Astrocyte (in vitro differentiated cells and primary cell): ENCODE results near the gene PAK4. TPM values are rescaled to one million over a fixed set of nuclear protein-coding genes. Genes with fewer than 3 reads are reported as not detected.

Experiments
- DNase-seq: peaks from one replicate; pipeline ENCODE4 v3.0.0-alpha.2; 2010; ENCODE audit warnings: low read depth
- FAIRE-seq: peaks from 2 replicates; lab custom pipeline; 2011; peaks lifted over from hg19 to GRCh38; lab: Jason Lieb, UNC
- H2AFZ ChIP-seq: 2 replicates; pipeline ENCODE4 v1.6.0; 2012; ENCODE audit warnings: low read depth, low read length, inconsistent platforms
- H3K27ac ChIP-seq: 2 replicates; pipeline ENCODE4 v1.5.1; 2011; ENCODE audit warnings: low read depth, low read length, inconsistent platforms
- H3K27me3 ChIP-seq: 2 replicates; pipeline ENCODE4 v1.6.0; 2011; ENCODE audit warnings: low read length, inconsistent platforms; ENCODE audit not compliant: insufficient read depth
- H3K36me3 ChIP-seq: 2 replicates; pipeline ENCODE4 v1.5.1; 2011; ENCODE audit warnings: low read length, inconsistent platforms; ENCODE audit not compliant: insufficient read depth
- H3K4me1 ChIP-seq: 2 replicates; pipeline ENCODE4 v1.5.1; 2011; ENCODE audit warnings: low read length, inconsistent platforms; ENCODE audit not compliant: insufficient read depth
- H3K4me2 ChIP-seq: 2 replicates; pipeline ENCODE4 v1.6.0; 2012; ENCODE audit warnings: low read length, inconsistent platforms
- H3K4me3 ChIP-seq: 2 replicates; pipeline ENCODE4 v1.5.1; 2011; ENCODE audit warnings: low read depth, mild to moderate bottlenecking, low read length, inconsistent platforms; ENCODE audit not compliant: insufficient read depth
- H3K79me2 ChIP-seq: 2 replicates; pipeline ENCODE4 v1.6.0; 2012; ENCODE audit warnings: mild to moderate bottlenecking, low read length, inconsistent platforms; ENCODE audit not compliant: insufficient read depth
- H3K9ac ChIP-seq: 2 replicates; pipeline ENCODE4 v1.6.0; 2012; ENCODE audit warnings: mild to moderate bottlenecking, low read length, inconsistent platforms
- H3K9me3 ChIP-seq: 2 replicates; pipeline ENCODE4 v1.5.1; 2012; ENCODE audit warnings: low read depth, mild to moderate bottlenecking, low read length, inconsistent platforms; ENCODE audit not compliant: insufficient read depth
- H4K20me1 ChIP-seq: 2 replicates; pipeline ENCODE4 v1.6.0; 2012; ENCODE audit warnings: low read length, inconsistent platforms; ENCODE audit not compliant: insufficient read depth
- H3K27ac Mint-ChIP-seq: one replicate; pipeline ENCODE4 v1.8.0; 2021; ENCODE audit warnings: mild to moderate bottlenecking, mixed read lengths; ENCODE audit not compliant: unreplicated experiment
- H3K27me3 Mint-ChIP-seq: one replicate; pipeline ENCODE4 v1.8.0; 2021; ENCODE audit warnings: low read depth, mixed read lengths; ENCODE audit not compliant: unreplicated experiment
- H3K36me3 Mint-ChIP-seq: one replicate; pipeline ENCODE4 v1.8.0; 2021; ENCODE audit warnings: low read depth, mixed read lengths; ENCODE audit not compliant: unreplicated experiment
- H3K4me1 Mint-ChIP-seq: one replicate; pipeline ENCODE4 v1.8.0; 2021; ENCODE audit warnings: low read depth, mixed read lengths; ENCODE audit not compliant: unreplicated experiment
- H3K4me3 Mint-ChIP-seq: one replicate; pipeline ENCODE4 v1.8.0; 2021; ENCODE audit warnings: mild to moderate bottlenecking, moderate library complexity, mixed read lengths; ENCODE audit not compliant: unreplicated experiment
- H3K9me3 Mint-ChIP-seq: one replicate; pipeline ENCODE4 v1.8.0; 2021; ENCODE audit warnings: mild to moderate bottlenecking, mixed read lengths; ENCODE audit not compliant: unreplicated experiment
- EZH2 ChIP-seq: IDR thresholded peaks from 2 replicates; pipeline ENCODE4 v1.6.1; 2012; ENCODE audit warnings: mild to moderate bottlenecking, low read length, inconsistent platforms; ENCODE audit not compliant: insufficient read depth
- total RNA-seq: library from RNA; stranded (reverse); gene quantifications from 2 replicates; pipeline ENCODE4 v1.2.1, GENCODE V29; 2021
- TF ChIP-seq, protein P1 (sequence below): IDR thresholded peaks from 2 replicates; pipeline ENCODE4 v1.5.1; 2011; ENCODE audit warnings: low read depth, mild to moderate bottlenecking, inconsistent platforms, low read length, moderate library complexity; ENCODE audit not compliant: insufficient read depth

The PAK4 gene
- total RNA-seq, 1 donor from 2014 or later = 48.0 TPM

DNA sequence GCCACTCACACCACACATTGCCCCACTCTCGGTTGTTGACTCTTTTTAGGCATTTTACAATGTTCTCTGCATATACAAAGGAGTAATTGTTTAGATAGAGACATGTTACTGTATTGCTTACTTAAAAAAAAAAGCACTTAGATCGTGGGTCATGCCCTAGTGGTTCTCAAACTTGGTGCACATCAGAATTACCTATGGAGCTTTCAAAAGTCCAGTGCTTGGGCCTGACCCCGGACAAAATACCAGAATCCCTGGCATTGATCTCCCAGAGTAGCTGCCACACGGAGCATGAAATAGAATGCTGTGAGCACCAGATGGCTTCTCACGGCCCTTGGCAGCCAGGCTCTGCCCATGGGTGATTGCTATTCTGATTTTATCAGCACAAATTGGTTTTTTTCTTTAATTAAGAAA, 21.4 kb upstream of the PAK4 start:
- no peak overlapping the region for H3K27ac Mint-ChIP-seq
- H3K36me3 Mint-ChIP-seq = no peaks in the 10 kb centered on the region
- Histone ChIP-seq H3K36me3 (no peaks in the 10 kb centered on the region), H2AFZ (no peak overlapping the region), H4K20me1 (no peaks in the 10 kb centered on the region), H3K4me2 (no peak overlapping the region), H3K9ac (no peak overlapping the region), H3K27me3 (peaks cover 2% of the 10 kb centered on the region), H3K4me3 (no peak overlapping the region), H3K4me1 (no peaks in the 10 kb centered on the region), H3K9me3 (no peaks in the 10 kb centered on the region), H3K79me2 (no peaks in the 10 kb centered on the region), H3K27ac (no peak overlapping the region)
- H3K27me3 Mint-ChIP-seq = peaks cover 32% of the 10 kb centered on the region
- no peak for DNase-seq
- H3K4me3 Mint-ChIP-seq = no peak overlapping the region
- TF ChIP-seq EZH2 = no peak
- no peaks in the 10 kb centered on the region for H3K9me3 Mint-ChIP-seq
- FAIRE-seq = no peak
- no peaks in the 10 kb centered on the region for H3K4me1 Mint-ChIP-seq

DNA sequence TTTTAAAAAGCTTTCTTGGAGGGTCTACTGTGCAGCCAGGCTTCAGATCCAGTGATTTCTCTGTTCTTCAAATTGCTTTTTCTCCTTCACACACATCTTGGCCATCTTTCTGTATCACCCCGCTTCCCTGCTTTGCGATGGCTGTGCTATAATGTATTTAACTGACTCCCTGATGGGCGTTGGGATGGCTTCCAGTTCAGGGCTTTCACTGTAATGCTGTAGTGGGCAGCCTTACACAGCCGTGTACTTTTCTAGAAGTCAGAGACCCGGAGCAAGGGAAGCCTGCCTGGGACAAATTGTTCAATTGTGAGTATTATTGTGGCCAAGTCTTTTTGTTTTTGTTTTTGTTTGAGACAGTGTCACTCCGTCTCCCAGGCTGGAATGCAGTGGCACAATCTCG, 19.4 kb upstream of the PAK4 start:
- DNase-seq (no peak), FAIRE-seq (no peak)
- Mint-ChIP-seq H3K4me3 (no peak overlapping the region), H3K36me3 (no peaks in the 10 kb centered on the region), H3K27me3 (peaks cover 25% of the 10 kb centered on the region), H3K9me3 (no peaks in the 10 kb centered on the region), H3K27ac (no peak overlapping the region), H3K4me1 (no peaks in the 10 kb centered on the region)
- TF ChIP-seq, protein P1, sequence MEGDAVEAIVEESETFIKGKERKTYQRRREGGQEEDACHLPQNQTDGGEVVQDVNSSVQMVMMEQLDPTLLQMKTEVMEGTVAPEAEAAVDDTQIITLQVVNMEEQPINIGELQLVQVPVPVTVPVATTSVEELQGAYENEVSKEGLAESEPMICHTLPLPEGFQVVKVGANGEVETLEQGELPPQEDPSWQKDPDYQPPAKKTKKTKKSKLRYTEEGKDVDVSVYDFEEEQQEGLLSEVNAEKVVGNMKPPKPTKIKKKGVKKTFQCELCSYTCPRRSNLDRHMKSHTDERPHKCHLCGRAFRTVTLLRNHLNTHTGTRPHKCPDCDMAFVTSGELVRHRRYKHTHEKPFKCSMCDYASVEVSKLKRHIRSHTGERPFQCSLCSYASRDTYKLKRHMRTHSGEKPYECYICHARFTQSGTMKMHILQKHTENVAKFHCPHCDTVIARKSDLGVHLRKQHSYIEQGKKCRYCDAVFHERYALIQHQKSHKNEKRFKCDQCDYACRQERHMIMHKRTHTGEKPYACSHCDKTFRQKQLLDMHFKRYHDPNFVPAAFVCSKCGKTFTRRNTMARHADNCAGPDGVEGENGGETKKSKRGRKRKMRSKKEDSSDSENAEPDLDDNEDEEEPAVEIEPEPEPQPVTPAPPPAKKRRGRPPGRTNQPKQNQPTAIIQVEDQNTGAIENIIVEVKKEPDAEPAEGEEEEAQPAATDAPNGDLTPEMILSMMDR = no peak
- no peak for TF ChIP-seq EZH2
- peaks cover 2% of the 10 kb centered on the region for H3K27me3 ChIP-seq
- no peaks in the 10 kb centered on the region for H3K79me2 ChIP-seq
- H4K20me1 ChIP-seq = no peaks in the 10 kb centered on the region
- H3K4me2 ChIP-seq = no peak overlapping the region
- H3K4me1 ChIP-seq = no peaks in the 10 kb centered on the region
- H3K36me3 ChIP-seq = no peaks in the 10 kb centered on the region
- no peak overlapping the region for H3K4me3 ChIP-seq
- no peak overlapping the region for H3K9ac ChIP-seq
- H3K9me3 ChIP-seq = no peaks in the 10 kb centered on the region
- H2AFZ ChIP-seq = no peak overlapping the region
- H3K27ac ChIP-seq = no peak overlapping the region

DNA sequence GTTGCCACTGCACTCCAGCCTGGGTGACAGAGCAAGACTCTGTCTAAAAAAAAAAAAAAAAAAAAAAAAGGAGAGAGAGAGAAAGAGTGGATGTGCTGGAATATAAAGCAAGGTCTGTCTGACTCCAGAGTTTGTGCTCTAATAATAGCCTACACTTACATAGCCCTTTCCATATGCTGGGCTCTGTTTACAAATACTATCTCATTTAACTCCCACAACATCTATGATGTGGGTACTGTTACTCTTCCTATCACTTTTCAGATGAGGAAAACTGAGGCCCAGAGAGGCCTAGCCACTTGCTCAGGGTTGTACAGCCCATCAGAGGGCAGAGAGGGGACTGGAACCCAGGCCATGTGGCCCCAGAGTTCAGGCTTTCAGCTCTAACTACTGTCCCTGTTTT, 15.9 kb upstream of the PAK4 start:
- Histone ChIP-seq H3K36me3 (no peaks in the 10 kb centered on the region), H3K79me2 (no peaks in the 10 kb centered on the region), H3K4me2 (no peak overlapping the region), H3K4me1 (no peaks in the 10 kb centered on the region), H3K27ac (no peak overlapping the region), H3K9ac (no peak overlapping the region), H3K4me3 (no peak overlapping the region), H2AFZ (no peak overlapping the region), H3K9me3 (no peaks in the 10 kb centered on the region), H4K20me1 (no peaks in the 10 kb centered on the region), H3K27me3 (peaks cover 2% of the 10 kb centered on the region)
- H3K4me3 Mint-ChIP-seq = no peak overlapping the region
- no peaks in the 10 kb centered on the region for H3K4me1 Mint-ChIP-seq
- DNase-seq (no peak), FAIRE-seq (no peak)
- H3K27ac Mint-ChIP-seq = no peak overlapping the region
- H3K9me3 Mint-ChIP-seq = no peaks in the 10 kb centered on the region
- H3K36me3 Mint-ChIP-seq = no peaks in the 10 kb centered on the region
- H3K27me3 Mint-ChIP-seq = peaks cover 28% of the 10 kb centered on the region
- TF ChIP-seq, protein P1 = no peak
- no peak for TF ChIP-seq EZH2
